Neuronal stem cell (in vitro differentiated cells): ENCODE results near the gene APIP.

Experiments
- DNase-seq: peaks from one replicate; pipeline ENCODE4 v3.0.0-alpha.2; 2013; ENCODE audit warnings: low spot score
- H2AFZ ChIP-seq: one replicate; pipeline ENCODE4 v1.6.1; 2013; ENCODE audit warnings: mild to moderate bottlenecking, low read length, inconsistent platforms
- H2AK5ac ChIP-seq: 2 replicates; pipeline ENCODE4 v1.6.1; 2013; ENCODE audit warnings: low read depth, mild to moderate bottlenecking, inconsistent platforms, low read length, moderate library complexity, mixed read lengths
- H2BK120ac ChIP-seq: 2 replicates; pipeline ENCODE4 v1.6.1; 2013; ENCODE audit warnings: low read depth, mild to moderate bottlenecking, inconsistent platforms, low read length, moderate library complexity, mixed read lengths
- H2BK12ac ChIP-seq: one replicate; pipeline ENCODE4 v1.6.1; 2013; ENCODE audit warnings: low read length, inconsistent platforms
- H2BK15ac ChIP-seq: 2 replicates; pipeline ENCODE4 v1.6.1; 2013; ENCODE audit warnings: mild to moderate bottlenecking, low read length, inconsistent platforms, mixed read lengths
- H2BK5ac ChIP-seq: one replicate; pipeline ENCODE4 v1.6.1; 2013; ENCODE audit warnings: inconsistent platforms, mild to moderate bottlenecking, low read length, moderate library complexity
- H3K14ac ChIP-seq: one replicate; pipeline ENCODE4 v1.6.1; 2013; ENCODE audit warnings: low read length, inconsistent platforms
- H3K18ac ChIP-seq: 2 replicates; pipeline ENCODE4 v1.6.1; 2013; ENCODE audit warnings: low read length, inconsistent platforms
- H3K23ac ChIP-seq: 2 replicates; pipeline ENCODE4 v1.6.1; 2013; ENCODE audit warnings: low read depth, mild to moderate bottlenecking, mixed read lengths, low read length, inconsistent platforms; ENCODE audit not compliant: poor library complexity
- H3K27ac ChIP-seq: replicated peaks from 3 replicates; pipeline ENCODE4 v1.5.1; 2013; ENCODE audit warnings: low read length, inconsistent platforms
- H3K27me3 ChIP-seq, 3 experiments: 2 replicates each; pipeline ENCODE4 v1.6.1; 2013; ENCODE audit warnings: low read length in 3 of 3, mild to moderate bottlenecking in 2 of 3, inconsistent platforms in 1 of 3, low read depth in 1 of 3, mixed read lengths in 1 of 3, moderate library complexity in 1 of 3; ENCODE audit not compliant: control insufficient read depth in 3 of 3, insufficient read depth in 3 of 3
- H3K36me3 ChIP-seq, 2 donors: replicated peaks in 1 of 2; 2 replicates each; pipeline ENCODE4 v1.6.1; 2013; ENCODE audit warnings: low read length in 2 of 2; ENCODE audit not compliant: control insufficient read depth in 2 of 2, insufficient read depth in 2 of 2
- H3K4ac ChIP-seq: 2 replicates; pipeline ENCODE4 v1.6.1; 2013; ENCODE audit warnings: inconsistent platforms, mild to moderate bottlenecking, low read length, moderate library complexity
- H3K4me1 ChIP-seq, 2 donors: 1 replicate in 1 of 2; 2 replicates in 1 of 2; pipeline ENCODE4 v1.6.1; 2013; ENCODE audit warnings: low read length in 2 of 2, low read depth in 1 of 2; ENCODE audit not compliant: control insufficient read depth in 2 of 2, insufficient read depth in 1 of 2
- H3K4me2 ChIP-seq: one replicate; pipeline ENCODE4 v1.6.1; 2013; ENCODE audit warnings: mild to moderate bottlenecking, low read length, inconsistent platforms; ENCODE audit not compliant: insufficient read depth, poor library complexity, severe bottlenecking
- H3K4me3 ChIP-seq, 2 donors: 2 replicates each; pipeline ENCODE4 v1.5.1; 2013; ENCODE audit warnings: low read length in 2 of 2, mild to moderate bottlenecking in 2 of 2, inconsistent platforms in 1 of 2, moderate library complexity in 1 of 2
- H3K79me1 ChIP-seq: one replicate; pipeline ENCODE4 v1.6.1; 2013; ENCODE audit warnings: low read depth, mild to moderate bottlenecking, inconsistent platforms, low read length, moderate library complexity
- H3K9ac ChIP-seq: one replicate; pipeline ENCODE4 v1.6.1; 2013; ENCODE audit warnings: mild to moderate bottlenecking, low read depth, low read length, inconsistent platforms; ENCODE audit not compliant: poor library complexity
- H3K9me3 ChIP-seq, 2 donors: replicated peaks in 1 of 2; 2 replicates each; pipeline versions ENCODE3 to v1.6.1; 2013; ENCODE audit warnings: low read length in 2 of 2, mild to moderate bottlenecking in 2 of 2, inconsistent platforms in 1 of 2, low read depth in 1 of 2, mixed read lengths in 1 of 2, moderate library complexity in 1 of 2; ENCODE audit not compliant: control insufficient read depth in 2 of 2, insufficient read depth in 1 of 2
- H4K8ac ChIP-seq: one replicate; pipeline ENCODE4 v1.6.1; 2013; ENCODE audit warnings: low read depth, mild to moderate bottlenecking, inconsistent platforms, low read length, moderate library complexity
- H4K91ac ChIP-seq: one replicate; pipeline ENCODE4 v1.6.1; 2013; ENCODE audit warnings: low read length, low read depth, mild to moderate bottlenecking, inconsistent platforms; ENCODE audit not compliant: poor library complexity
- WGBS, 2 donors: extraction: QIAGEN DNeasy Blood & Tissue Kit; methylation state at CpG; one replicate each; pipeline ENCODE4 v1.1.7; 2013; ENCODE audit warnings: missing lambda C conversion rate in 2 of 2, mixed read lengths in 1 of 2; ENCODE audit not compliant: insufficient read length in 2 of 2, insufficient replicate concordance in 1 of 2; ENCODE audit errors: extremely low coverage in 2 of 2; 5-methylcytosine and 5-hydroxymethylcytosine counted together

Gene APIP

DNA sequence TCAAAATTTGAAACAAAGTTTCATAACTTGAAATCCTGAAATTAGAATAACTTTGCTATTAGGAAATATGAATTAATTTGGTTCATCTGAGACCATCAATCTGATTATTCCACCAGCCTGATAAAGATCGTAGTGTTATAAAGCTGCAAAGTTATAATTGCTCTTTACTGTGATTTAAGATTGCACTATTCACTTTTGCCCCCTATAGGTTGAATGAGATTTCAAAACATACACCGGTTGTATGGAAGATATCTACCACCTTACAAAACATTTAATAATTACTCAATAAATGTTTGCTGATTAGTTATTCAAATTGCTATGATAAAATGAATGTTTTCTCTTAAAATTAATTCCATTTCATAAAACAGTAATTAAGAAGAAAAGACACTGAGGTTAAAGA is 26.1 kb downstream of the APIP start:
- Histone ChIP-seq H3K27ac (no peak overlapping the region), H3K9me3 (no peaks in the 10 kb centered on the region), H3K18ac (no peak overlapping the region), H3K4ac (no peak overlapping the region), H3K9ac (no peak overlapping the region), H3K23ac (no peak overlapping the region), H3K36me3 (peaks cover 1 to 51% of the 10 kb centered on the region in 2 donors), H2BK12ac (no peak overlapping the region), H3K79me1 (no peaks in the 10 kb centered on the region), H2BK15ac (no peak overlapping the region), H2AFZ (no peak overlapping the region), H3K4me1 (no peaks in the 10 kb centered on the region), H4K8ac (no peak overlapping the region), H2AK5ac (no peak overlapping the region), H4K91ac (no peak overlapping the region), H2BK120ac (no peak overlapping the region), H3K4me2 (no peak overlapping the region), H2BK5ac (no peak overlapping the region), H3K27me3 (no peaks in the 10 kb centered on the region), H3K14ac (no peak overlapping the region), H3K4me3 (no peak overlapping the region)
- WGBS, 2 donors: no CpG with 5 or more reads among the region's 2 CpGs
- no peak for DNase-seq

DNA sequence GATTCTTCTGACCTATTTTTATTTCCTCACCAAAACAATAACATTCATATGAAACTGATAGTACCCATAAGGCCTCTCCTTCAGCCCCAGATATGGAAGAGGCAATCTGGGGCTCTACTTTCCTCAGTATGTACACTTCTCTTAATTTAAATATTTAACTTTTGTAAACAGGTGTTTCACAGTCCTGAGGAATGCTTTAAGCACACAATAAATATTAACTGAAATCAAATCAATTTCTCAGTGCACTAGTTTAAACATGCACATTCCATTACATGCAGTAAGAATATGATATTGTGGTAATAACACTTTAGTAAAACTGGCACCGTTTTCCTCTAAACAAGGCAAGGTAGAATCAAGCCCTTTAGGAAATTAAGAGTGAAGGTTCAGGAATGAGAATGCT is 28.9 kb downstream of the APIP start:
- Histone ChIP-seq H2BK120ac (no peak overlapping the region), H4K91ac (no peak overlapping the region), H3K14ac (no peak overlapping the region), H3K9ac (no peak overlapping the region), H3K9me3 (no peaks in the 10 kb centered on the region), H3K23ac (no peak overlapping the region), H3K79me1 (no peaks in the 10 kb centered on the region), H3K18ac (no peak overlapping the region), H2AK5ac (no peak overlapping the region), H2BK15ac (no peak overlapping the region), H3K4me1 (no peaks in the 10 kb centered on the region), H3K4ac (no peak overlapping the region), H4K8ac (no peak overlapping the region), H3K27ac (no peak overlapping the region), H2BK5ac (no peak overlapping the region), H3K4me3 (no peak overlapping the region), H3K36me3 (peaks cover 1 to 63% of the 10 kb centered on the region in 2 donors), H2BK12ac (no peak overlapping the region), H2AFZ (no peak overlapping the region), H3K4me2 (no peak overlapping the region), H3K27me3 (no peaks in the 10 kb centered on the region)
- DNase-seq: no peak
- no CpG with 5 or more reads among the region's 1 CpG for WGBS, 2 donors

DNA sequence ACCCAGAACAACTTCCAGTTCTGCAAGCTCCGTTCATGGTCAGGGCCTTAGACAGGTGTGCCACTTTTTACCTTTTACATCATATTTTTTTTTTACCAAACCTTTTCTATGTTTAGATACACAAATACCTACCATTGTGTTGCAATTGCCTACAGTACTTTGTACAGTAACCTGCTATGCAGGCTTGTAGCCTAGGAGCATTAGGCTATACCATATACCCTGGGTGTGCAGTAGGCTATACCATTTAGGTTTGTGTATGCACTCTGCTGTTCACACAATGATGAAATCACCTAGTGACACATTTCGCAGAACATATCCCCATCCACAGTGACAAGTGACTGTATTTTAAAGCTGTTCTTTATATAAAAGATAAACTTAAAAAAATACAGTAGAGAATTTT is 29.6 kb downstream of the APIP start:
- Histone ChIP-seq H3K27me3 (no peaks in the 10 kb centered on the region), H3K18ac (no peak overlapping the region), H3K14ac (no peak overlapping the region), H3K36me3 (peaks cover 1 to 69% of the 10 kb centered on the region in 2 donors), H2AFZ (no peak overlapping the region), H3K4ac (no peak overlapping the region), H2BK5ac (no peak overlapping the region), H2BK12ac (no peak overlapping the region), H3K23ac (no peak overlapping the region), H3K4me2 (no peak overlapping the region), H4K8ac (no peak overlapping the region), H2BK15ac (no peak overlapping the region), H3K4me3 (no peak overlapping the region), H3K9me3 (peaks cover 0 to 2% of the 10 kb centered on the region in 2 donors), H3K4me1 (no peaks in the 10 kb centered on the region), H4K91ac (no peak overlapping the region), H3K27ac (no peak overlapping the region), H2AK5ac (no peak overlapping the region), H3K9ac (no peak overlapping the region), H3K79me1 (no peaks in the 10 kb centered on the region), H2BK120ac (no peak overlapping the region)
- DNase-seq: no peak
- no CpG with 5 or more reads among the region's 2 CpGs for WGBS, 2 donors

DNA sequence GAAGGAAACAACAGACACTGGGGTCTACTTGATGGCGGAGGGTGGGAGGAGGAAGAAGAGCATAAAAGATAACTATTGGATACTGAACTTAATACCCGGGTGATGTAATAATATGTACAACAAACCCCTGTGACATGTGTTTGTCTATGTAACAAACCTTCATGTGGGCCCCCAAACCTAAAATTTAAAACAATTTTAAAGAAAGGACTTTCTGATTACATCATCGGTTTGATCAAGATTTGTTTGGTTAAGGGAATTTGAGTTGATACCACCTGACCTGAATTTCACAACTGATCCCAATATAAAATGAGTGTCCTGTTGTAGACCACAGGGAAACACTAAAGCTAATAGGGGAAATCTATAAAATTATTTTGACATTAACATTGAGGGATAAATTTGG is 34.3 kb downstream of the APIP start:
- Histone ChIP-seq H3K9me3 (peaks cover 0 to 4% of the 10 kb centered on the region in 2 donors), H3K4ac (no peak overlapping the region), H3K27ac (no peak overlapping the region), H2BK15ac (no peak overlapping the region), H3K27me3 (no peaks in the 10 kb centered on the region), H4K8ac (no peak overlapping the region), H2BK120ac (no peak overlapping the region), H3K18ac (no peak overlapping the region), H3K79me1 (no peaks in the 10 kb centered on the region), H3K36me3 (peaks cover 1 to 69% of the 10 kb centered on the region in 2 donors), H2BK5ac (no peak overlapping the region), H3K9ac (no peak overlapping the region), H2AK5ac (no peak overlapping the region), H4K91ac (no peak overlapping the region), H3K14ac (no peak overlapping the region), H2AFZ (no peak overlapping the region), H3K23ac (no peak overlapping the region), H3K4me2 (no peak overlapping the region), H3K4me3 (no peak overlapping the region), H3K4me1 (no peaks in the 10 kb centered on the region), H2BK12ac (no peak overlapping the region)
- no CpG with 5 or more reads among the region's 3 CpGs for WGBS, 2 donors
- DNase-seq: no peak
